RPMI7951 (cell line): ENCODE data around the gene TGFBR3. TPM values are rescaled to one million over a fixed set of nuclear protein-coding genes. Genes with fewer than 3 reads are reported as not detected.
"Not testable (repeated sequence)": the region's sequence is repeated elsewhere in the genome, so short reads cannot be mapped to it uniquely, and the experiment has no call there.

Source experiments
- DNase-seq: peaks from one replicate; pipeline ENCODE4 v3.0.0-alpha.2; 2012; ENCODE audit warnings: low read depth
- total RNA-seq: library from RNA; depleted of rRNA; stranded (reverse); fragments of >200 nt; shearing (Covaris generic); gene quantifications from 2 replicates; pipeline ENCODE4 v1.2.3, GENCODE V29; 2014

The TGFBR3 gene
- total RNA-seq, 1 experiment from 2014 or later: 7.3 TPM

- DNase-seq: no peak
These were observed 198.5 kb downstream of the TGFBR3 start for GRCh38 chr1:91687452-91687851.

- peak; percentile 29 for DNase-seq
These were observed 200.0 kb downstream of the TGFBR3 start for GRCh38 chr1:91685994-91686393.

- peak; percentile 72 for DNase-seq
These were observed 201.3 kb downstream of the TGFBR3 start for GRCh38 chr1:91684481-91685196.

- DNase-seq: no peak
These were observed 202.4 kb downstream of the TGFBR3 start for GRCh38 chr1:91683598-91683951.

GRCh38 chr1:91682882-91683597 lies 202.9 kb downstream of the TGFBR3 start:
- no peak for DNase-seq

GRCh38 chr1:91680556-91681155 lies 205.3 kb downstream of the TGFBR3 start:
- DNase-seq: no peak

GRCh38 chr1:91679446-91679845 lies 206.5 kb downstream of the TGFBR3 start:
- DNase-seq: no peak

- no peak for DNase-seq
These were observed 209.9 kb downstream of the TGFBR3 start for GRCh38 chr1:91676030-91676429.

- DNase-seq: no peak
These were observed 211.8 kb downstream of the TGFBR3 start for GRCh38 chr1:91674107-91674506.

GRCh38 chr1:91673613-91674012 lies 212.3 kb downstream of the TGFBR3 start:
- no peak for DNase-seq

GRCh38 chr1:91672601-91673161 lies 213.3 kb downstream of the TGFBR3 start:
- no peak for DNase-seq

GRCh38 chr1:91670781-91671180 lies 215.2 kb downstream of the TGFBR3 start:
- no peak for DNase-seq

GRCh38 chr1:91669584-91670350 lies 216.2 kb downstream of the TGFBR3 start:
- DNase-seq: no peak

- DNase-seq: not testable (repeated sequence)
These were observed 219.3 kb downstream of the TGFBR3 start for GRCh38 chr1:91666651-91667050.

GRCh38 chr1:91661121-91661520 lies 224.8 kb downstream of the TGFBR3 start:
- DNase-seq: no peak

- DNase-seq: no peak
These were observed 225.2 kb downstream of the TGFBR3 start for GRCh38 chr1:91660708-91661107.

- DNase-seq: no peak
These were observed 230.0 kb downstream of the TGFBR3 start for GRCh38 chr1:91655912-91656449.

- DNase-seq: no peak
These were observed 232.8 kb downstream of the TGFBR3 start for GRCh38 chr1:91653183-91653582.

GRCh38 chr1:91651661-91652071 lies 234.3 kb downstream of the TGFBR3 start:
- DNase-seq: peak; percentile 9

- no peak for DNase-seq
These were observed 234.7 kb downstream of the TGFBR3 start for GRCh38 chr1:91651243-91651642.

GRCh38 chr1:91650764-91651163 lies 235.2 kb downstream of the TGFBR3 start:
- peak; percentile 91 for DNase-seq

GRCh38 chr1:91647061-91647460 lies 238.9 kb downstream of the TGFBR3 start:
- no peak for DNase-seq
